Activated T-cell treated with anti-CD3 and anti-CD28 coated beads, Interleukin-2, amount 50 U/mL, for 24 hours (primary cell): ENCODE measurements around the gene ILF3.
"Not testable (repeated sequence)": the region's sequence is repeated elsewhere in the genome, so short reads cannot be mapped to it uniquely, and the experiment has no call there.

Experiments used
- DNase-seq: peaks from one replicate; pipeline ENCODE4 v3.0.0-alpha.2; 2020
- H3K27ac Mint-ChIP-seq: 2 replicates; pipeline ENCODE4 v1.8.0; 2020; ENCODE audit warnings: mild to moderate bottlenecking, mixed read lengths
- H3K27me3 Mint-ChIP-seq: 2 replicates; pipeline ENCODE4 v1.8.0; 2020; ENCODE audit warnings: mixed read lengths
- H3K36me3 Mint-ChIP-seq: 2 replicates; pipeline ENCODE4 v1.8.0; 2020; ENCODE audit warnings: low read depth, mixed read lengths
- H3K4me1 Mint-ChIP-seq: 2 replicates; pipeline ENCODE4 v1.8.0; 2020; ENCODE audit warnings: low read depth, mixed read lengths
- H3K4me3 Mint-ChIP-seq: 2 replicates; pipeline ENCODE4 v1.8.0; 2020; ENCODE audit warnings: mild to moderate bottlenecking, moderate library complexity, mixed read lengths
- H3K9me3 Mint-ChIP-seq: 2 replicates; pipeline ENCODE4 v1.8.0; 2020; ENCODE audit warnings: mixed read lengths

Gene ILF3

DNA sequence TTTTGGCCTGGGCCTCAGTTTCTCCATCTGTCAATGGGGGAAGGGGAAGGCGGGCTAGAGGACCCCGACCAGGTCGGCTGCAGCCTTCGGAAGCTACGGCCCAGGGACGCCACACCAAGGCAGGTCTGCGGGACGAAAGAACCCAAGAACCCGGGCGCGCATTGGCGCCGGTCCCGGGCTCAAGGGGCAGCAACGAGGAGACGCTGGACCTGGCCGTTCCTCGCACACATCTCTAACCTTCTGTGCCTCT, 739 bp upstream of the ILF3 start:
- no peak for DNase-seq
- peak overlapping the region; percentile 98 for H3K27ac Mint-ChIP-seq
- H3K4me1 Mint-ChIP-seq, result peaks cover 32% of the 10 kb centered on the region
- no peaks in the 10 kb centered on the region for H3K9me3 Mint-ChIP-seq
- no peaks in the 10 kb centered on the region for H3K27me3 Mint-ChIP-seq
- H3K4me3 Mint-ChIP-seq, result peak overlapping the region; percentile 90
- H3K36me3 Mint-ChIP-seq, result peaks cover 58% of the 10 kb centered on the region

- Mint-ChIP-seq H3K4me1 (peaks cover 44% of the 10 kb centered on the region), H3K27ac (peak overlapping the region; percentile 98), H3K36me3 (peaks cover 72% of the 10 kb centered on the region), H3K27me3 (no peaks in the 10 kb centered on the region), H3K9me3 (no peaks in the 10 kb centered on the region), H3K4me3 (peak overlapping the region; percentile 90)
- no peak for DNase-seq
These were observed 687 bp downstream of the ILF3 start for GRCh38 chr19:10654610-10655456.

- H3K4me1 Mint-ChIP-seq, result peaks cover 51% of the 10 kb centered on the region
- H3K36me3 Mint-ChIP-seq, result peaks cover 81% of the 10 kb centered on the region
- DNase-seq, result no peak
- H3K9me3 Mint-ChIP-seq, result no peaks in the 10 kb centered on the region
- peak overlapping the region; percentile 98 for H3K27ac Mint-ChIP-seq
- H3K4me3 Mint-ChIP-seq, result peak overlapping the region; percentile 90
- H3K27me3 Mint-ChIP-seq, result no peaks in the 10 kb centered on the region
These were observed 1.5 kb downstream of the ILF3 start for GRCh38 chr19:10655457-10656312.

DNA sequence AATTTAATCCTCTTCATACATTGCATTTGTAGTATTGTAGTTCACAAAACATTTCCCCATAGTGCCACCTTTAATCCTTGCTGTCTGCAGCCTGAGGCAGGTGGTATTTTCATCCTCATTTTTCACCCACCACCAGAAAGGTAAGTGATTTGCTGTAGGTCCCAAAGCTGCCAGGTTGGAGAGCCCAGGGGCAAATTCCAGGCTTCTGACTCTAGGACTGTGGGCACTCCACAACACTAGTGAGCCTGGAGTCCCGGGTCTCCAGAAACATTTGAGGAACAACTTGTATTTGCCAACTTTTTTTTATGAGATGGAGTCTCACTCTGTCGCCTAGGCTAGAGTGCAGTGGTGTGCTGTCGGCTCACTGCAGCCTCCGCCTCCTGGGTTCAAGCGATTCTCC, 6.2 kb downstream of the ILF3 start:
- Mint-ChIP-seq H3K4me1 (peaks cover 68% of the 10 kb centered on the region), H3K27ac (peak overlapping the region; percentile 80), H3K9me3 (no peaks in the 10 kb centered on the region), H3K36me3 (peaks cover 85% of the 10 kb centered on the region), H3K4me3 (peak overlapping the region; percentile 38), H3K27me3 (no peaks in the 10 kb centered on the region)
- DNase-seq, result no peak

DNA sequence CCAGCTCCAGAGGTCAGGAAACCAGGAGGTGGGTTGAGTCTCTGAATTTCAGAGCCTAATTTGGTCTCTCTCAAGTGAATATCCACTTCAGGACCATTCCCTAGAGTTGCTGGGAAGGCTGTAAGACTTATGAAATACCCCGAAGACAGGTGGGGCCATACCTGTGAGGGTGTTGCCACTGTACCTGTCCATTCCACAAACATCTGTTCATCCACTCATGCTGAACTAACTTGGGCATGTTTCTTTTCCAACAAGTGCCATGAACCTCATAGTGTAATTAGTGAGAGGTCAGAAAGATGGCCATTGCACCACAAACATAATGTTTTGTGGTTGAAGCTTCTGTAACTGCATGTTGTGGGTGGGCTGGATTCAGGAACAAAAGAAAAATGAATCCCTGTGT, 7.8 kb downstream of the ILF3 start:
- H3K4me3 Mint-ChIP-seq, result peak overlapping the region; percentile 29
- peak overlapping the region; percentile 89 for H3K27ac Mint-ChIP-seq
- no peaks in the 10 kb centered on the region for H3K9me3 Mint-ChIP-seq
- no peak for DNase-seq
- H3K4me1 Mint-ChIP-seq, result peaks cover 69% of the 10 kb centered on the region
- no peaks in the 10 kb centered on the region for H3K27me3 Mint-ChIP-seq
- peaks cover 83% of the 10 kb centered on the region for H3K36me3 Mint-ChIP-seq

DNA sequence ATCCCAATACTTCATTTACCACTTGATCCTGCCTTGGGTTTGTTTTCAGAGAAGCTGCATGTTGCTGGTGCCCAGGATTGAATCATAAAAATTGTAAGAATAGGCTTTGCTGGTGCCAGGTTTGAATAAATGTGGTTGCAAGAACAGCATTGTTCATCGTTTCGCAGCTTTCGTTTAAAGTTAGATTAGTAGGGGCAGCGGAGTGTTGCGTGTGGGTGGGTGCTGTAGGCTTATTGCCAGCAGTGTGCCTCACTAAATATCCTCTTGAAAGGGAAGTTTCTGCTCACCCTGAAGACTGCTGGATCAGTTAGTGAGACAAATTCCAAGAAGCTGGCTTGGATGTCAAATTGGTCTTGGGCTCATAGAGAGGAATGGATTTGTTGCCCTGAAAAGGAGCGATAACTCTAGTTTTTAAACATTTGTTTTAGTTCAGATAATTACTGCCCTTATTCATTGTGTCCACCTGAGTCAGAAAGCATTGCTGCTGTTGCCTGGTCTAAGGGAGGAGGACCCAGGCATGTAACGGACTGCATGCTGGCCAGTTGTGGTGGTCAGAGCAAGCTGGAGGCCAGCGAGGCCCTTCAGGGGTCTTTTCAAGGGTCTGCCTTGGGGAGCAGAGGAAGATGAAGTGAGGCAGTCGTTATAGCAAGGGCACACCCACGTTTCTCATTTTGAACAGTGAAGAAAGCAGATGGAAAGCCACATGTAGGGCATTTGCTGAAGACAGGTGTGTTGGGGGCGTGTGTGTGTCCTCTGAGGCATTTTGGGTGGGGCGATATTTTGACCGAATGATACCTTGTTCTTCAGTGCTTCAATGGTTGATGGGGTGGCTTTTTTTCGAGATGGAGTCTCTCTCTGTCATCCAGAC, 8.5 kb downstream of the ILF3 start:
- H3K27ac Mint-ChIP-seq, result peak overlapping the region; percentile 89

GRCh38 chr19:10663252-10663563, 9.1 kb downstream of the ILF3 start:
- Mint-ChIP-seq H3K27ac (peak overlapping the region; percentile 89), H3K4me1 (peaks cover 69% of the 10 kb centered on the region), H3K36me3 (peaks cover 81% of the 10 kb centered on the region)
- not testable (repeated sequence) for DNase-seq, H3K9me3 Mint-ChIP-seq, H3K27me3 Mint-ChIP-seq, H3K4me3 Mint-ChIP-seq

More for the DNA sequence above, 8.5 kb downstream of the ILF3 start:
- H3K4me3 Mint-ChIP-seq, result peak overlapping the region; percentile 26
- peaks cover 66% of the 10 kb centered on the region for H3K4me1 Mint-ChIP-seq
- no peaks in the 10 kb centered on the region for H3K9me3 Mint-ChIP-seq
- DNase-seq, result no peak
- peaks cover 80% of the 10 kb centered on the region for H3K36me3 Mint-ChIP-seq
- H3K27me3 Mint-ChIP-seq, result no peaks in the 10 kb centered on the region

DNA sequence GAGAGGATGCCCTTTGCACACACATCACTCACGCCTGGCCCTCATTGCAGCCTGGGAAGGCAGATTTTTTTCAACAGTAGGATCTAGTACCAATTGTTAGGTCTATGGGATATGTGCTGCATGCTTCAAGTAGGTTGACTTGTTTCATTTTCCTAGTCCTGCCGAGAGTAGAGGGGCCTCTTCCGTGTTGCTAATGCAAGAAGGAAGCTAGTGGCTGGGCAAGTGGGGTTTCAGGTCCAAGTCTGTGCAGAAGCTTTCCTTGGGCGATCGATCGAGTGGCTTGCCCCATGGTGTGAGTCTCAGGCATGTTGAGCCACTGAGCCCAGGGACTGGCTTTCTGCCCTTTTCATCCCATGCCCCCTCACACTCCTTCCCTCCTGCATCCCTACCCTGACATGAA, 13.7 kb downstream of the ILF3 start:
- H3K4me1 Mint-ChIP-seq, result peaks cover 53% of the 10 kb centered on the region
- H3K27me3 Mint-ChIP-seq, result no peaks in the 10 kb centered on the region
- H3K27ac Mint-ChIP-seq, result peak overlapping the region; percentile 65
- peaks cover 77% of the 10 kb centered on the region for H3K36me3 Mint-ChIP-seq
- H3K4me3 Mint-ChIP-seq, result no peak overlapping the region
- H3K9me3 Mint-ChIP-seq, result no peaks in the 10 kb centered on the region
- no peak for DNase-seq

DNA sequence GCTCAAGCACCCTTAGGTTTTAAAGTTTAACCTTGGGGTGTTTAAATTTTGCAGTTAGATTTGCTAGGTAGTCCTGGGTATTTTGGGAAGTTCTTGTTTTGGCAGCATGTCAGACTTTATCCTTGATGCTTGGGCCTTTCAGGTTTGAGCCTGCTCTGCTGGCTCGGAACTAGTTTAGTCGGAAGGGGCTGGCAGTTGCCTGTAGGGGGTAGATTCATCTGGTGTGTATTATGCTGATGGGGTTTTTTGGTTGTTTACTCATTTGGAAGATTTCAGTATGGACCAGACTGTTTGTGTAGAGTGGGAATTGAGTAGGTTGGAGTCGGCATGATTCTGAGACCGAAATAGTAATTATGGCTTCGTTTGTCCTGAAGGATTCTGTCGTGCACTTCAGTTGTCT, 15.1 kb downstream of the ILF3 start:
- H3K4me3 Mint-ChIP-seq, result no peak overlapping the region
- peaks cover 45% of the 10 kb centered on the region for H3K4me1 Mint-ChIP-seq
- H3K27ac Mint-ChIP-seq, result peak overlapping the region; percentile 68

GRCh38 chr19:10670182-10670581, 16.0 kb downstream of the ILF3 start:
- H3K4me3 Mint-ChIP-seq, result no peak overlapping the region
- peaks cover 43% of the 10 kb centered on the region for H3K4me1 Mint-ChIP-seq
- H3K27me3 Mint-ChIP-seq, result no peaks in the 10 kb centered on the region
- peak overlapping the region; percentile 66 for H3K27ac Mint-ChIP-seq
- H3K36me3 Mint-ChIP-seq, result peaks cover 89% of the 10 kb centered on the region
- H3K9me3 Mint-ChIP-seq, result no peaks in the 10 kb centered on the region
- no peak for DNase-seq

More for the DNA sequence above, 15.1 kb downstream of the ILF3 start:
- Mint-ChIP-seq H3K9me3 (no peaks in the 10 kb centered on the region), H3K36me3 (peaks cover 80% of the 10 kb centered on the region), H3K27me3 (no peaks in the 10 kb centered on the region)
- DNase-seq, result no peak

- Mint-ChIP-seq H3K27ac (peak overlapping the region; percentile 71), H3K36me3 (peaks cover 93% of the 10 kb centered on the region), H3K9me3 (no peaks in the 10 kb centered on the region), H3K4me3 (no peak overlapping the region), H3K4me1 (peaks cover 40% of the 10 kb centered on the region), H3K27me3 (no peaks in the 10 kb centered on the region)
- no peak for DNase-seq
These were observed 17.0 kb downstream of the ILF3 start for GRCh38 chr19:10670876-10671804.

GRCh38 chr19:10671922-10672321, 17.8 kb downstream of the ILF3 start:
- Mint-ChIP-seq H3K27ac (peak overlapping the region; percentile 71), H3K36me3 (peaks cover 93% of the 10 kb centered on the region), H3K4me1 (peaks cover 32% of the 10 kb centered on the region)
- not testable (repeated sequence) for DNase-seq, H3K4me3 Mint-ChIP-seq, H3K9me3 Mint-ChIP-seq, H3K27me3 Mint-ChIP-seq

DNA sequence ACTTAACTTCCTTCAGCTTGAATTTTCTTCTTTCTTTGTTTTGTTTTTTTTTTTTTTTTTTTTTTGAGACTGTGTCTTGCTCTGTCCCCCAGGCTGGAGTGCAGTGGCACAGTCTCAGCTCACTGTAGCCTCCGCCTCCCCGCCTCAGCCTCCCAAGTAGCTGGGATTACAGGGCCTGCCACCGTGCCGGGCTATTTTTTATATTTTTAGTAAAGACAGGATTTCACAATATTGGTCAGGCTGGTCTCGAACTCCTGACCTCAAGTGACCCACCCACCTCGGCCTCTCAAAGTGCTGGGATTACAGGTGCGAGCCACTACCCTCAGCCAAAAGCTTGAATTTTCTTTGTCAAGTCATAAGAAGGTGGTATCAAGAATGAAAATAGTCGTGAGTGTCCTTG, 21.1 kb downstream of the ILF3 start:
- Mint-ChIP-seq H3K36me3 (peaks cover 98% of the 10 kb centered on the region), H3K4me1 (peaks cover 11% of the 10 kb centered on the region)
- not testable (repeated sequence) for H3K4me3 Mint-ChIP-seq, H3K27ac Mint-ChIP-seq, H3K27me3 Mint-ChIP-seq, H3K9me3 Mint-ChIP-seq, DNase-seq

DNA sequence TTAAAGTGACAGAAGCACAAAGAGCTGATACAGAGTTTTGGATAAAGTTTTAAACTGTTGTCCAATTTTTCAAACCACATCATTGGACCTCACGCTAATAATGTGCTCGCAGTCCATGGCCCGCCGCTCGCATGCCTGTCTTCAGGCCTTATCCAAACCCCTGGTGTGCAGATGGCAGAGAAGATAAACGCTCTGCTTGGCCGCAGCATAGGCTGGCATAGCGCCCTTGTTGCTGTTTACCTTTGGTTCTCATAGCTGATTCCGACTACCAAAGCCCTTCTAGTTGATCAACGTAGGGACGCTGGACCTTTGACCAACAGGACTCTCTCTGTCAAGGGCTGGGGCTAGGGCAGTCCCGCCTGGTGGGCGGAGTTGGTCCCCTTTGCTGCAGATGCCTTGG, 23.6 kb downstream of the ILF3 start:
- DNase-seq, result no peak
- no peak overlapping the region for H3K4me3 Mint-ChIP-seq
- H3K36me3 Mint-ChIP-seq, result peaks cover 99% of the 10 kb centered on the region
- H3K27me3 Mint-ChIP-seq, result no peaks in the 10 kb centered on the region
- no peak overlapping the region for H3K27ac Mint-ChIP-seq
- H3K4me1 Mint-ChIP-seq, result no peaks in the 10 kb centered on the region
- H3K9me3 Mint-ChIP-seq, result no peaks in the 10 kb centered on the region
